DND-41 (cell line): ENCODE results near the gene SCAI.

ENCODE experiments used
- CTCF ChIP-seq: IDR thresholded peaks from 2 replicates; pipeline ENCODE4 v1.5.1; 2012; ENCODE audit warnings: borderline replicate concordance, low read length, moderate library complexity, mild to moderate bottlenecking; ENCODE audit not compliant: poor library complexity, severe bottlenecking; ENCODE audit errors: extremely low read depth
- EZH2 ChIP-seq: IDR thresholded peaks from 3 replicates; pipeline ENCODE4 v1.6.1; 2012; ENCODE audit warnings: borderline replicate concordance, low read depth, mild to moderate bottlenecking, moderate library complexity, low read length, inconsistent platforms; ENCODE audit not compliant: severe bottlenecking

GRCh38 chr9:125110464-125110863 lies 32.9 kb downstream of the SCAI start:
- TF ChIP-seq CTCF (no peak), EZH2 (no peak)
